Hepatocyte (in vitro differentiated cells): Measurements from ENCODE around the gene MIR17HG. TPM values are rescaled to one million over a fixed set of nuclear protein-coding genes. Genes with fewer than 3 reads are reported as not detected.

Source experiments
- DNase-seq: peaks from one replicate; pipeline ENCODE4 v3.0.0-alpha.2; 2016; ENCODE audit warnings: low spot score
- H2AFZ ChIP-seq: fragments of 200-600 bp; sonication (generic); 2 replicates; pipeline ENCODE4 v1.6.0; 2016; ENCODE audit warnings: antibody characterized with exemption, mild to moderate bottlenecking
- H3K27ac ChIP-seq: fragments of 200-600 bp; sonication (generic); 2 replicates; pipeline ENCODE4 v1.5.1; 2016; ENCODE audit warnings: mild to moderate bottlenecking
- H3K27me3 ChIP-seq: fragments of 200-600 bp; sonication (generic); 2 replicates; pipeline ENCODE4 v1.6.1; 2016
- H3K36me3 ChIP-seq: fragments of 200-600 bp; sonication (generic); replicated peaks from 2 replicates; pipeline ENCODE4 v1.5.1; 2016; ENCODE audit warnings: low read depth; ENCODE audit not compliant: insufficient read depth
- H3K4me1 ChIP-seq: fragments of 200-600 bp; sonication (generic); 2 replicates; pipeline ENCODE4 v1.5.1; 2016; ENCODE audit warnings: mild to moderate bottlenecking, moderate library complexity; ENCODE audit not compliant: insufficient read depth
- H3K4me2 ChIP-seq: fragments of 200-600 bp; sonication (generic); 2 replicates; pipeline ENCODE4 v1.6.0; 2016
- H3K4me3 ChIP-seq: fragments of 200-600 bp; sonication (generic); 2 replicates; pipeline ENCODE4 v1.5.1; 2016; ENCODE audit warnings: mild to moderate bottlenecking
- H3K79me2 ChIP-seq: fragments of 200-600 bp; sonication (generic); 2 replicates; pipeline ENCODE4 v1.6.0; 2017; ENCODE audit warnings: mild to moderate bottlenecking
- H3K9me2 ChIP-seq: fragments of 200-600 bp; sonication (generic); replicated peaks from 2 replicates; pipeline ENCODE4 v1.6.0; 2017; ENCODE audit warnings: mild to moderate bottlenecking; ENCODE audit not compliant: insufficient read depth
- H3K9me3 ChIP-seq: fragments of 200-600 bp; sonication (generic); 2 replicates; pipeline ENCODE4 v1.5.1; 2016; ENCODE audit warnings: low read depth, mild to moderate bottlenecking
- H4K20me1 ChIP-seq: fragments of 200-600 bp; sonication (generic); 2 replicates; pipeline ENCODE4 v1.6.0; 2016; ENCODE audit warnings: mild to moderate bottlenecking; ENCODE audit not compliant: insufficient read depth, poor library complexity, severe bottlenecking
- EZH2 ChIP-seq: fragments of 200-600 bp; sonication (generic); IDR thresholded peaks from 2 replicates; pipeline ENCODE4 v1.6.1; 2016; ENCODE audit warnings: antibody characterized with exemption, mild to moderate bottlenecking, borderline replicate concordance
- EZH2phosphoT487 ChIP-seq: fragments of 200-600 bp; sonication (generic); IDR thresholded peaks from one replicate; pipeline ENCODE4 v1.6.1; 2018; ENCODE audit warnings: antibody characterized with exemption, mild to moderate bottlenecking, low read depth, moderate library complexity; ENCODE audit not compliant: unreplicated experiment, severe bottlenecking
- whole genome bisulfite sequencing: methylation state at CpG from one replicate; pipeline ENCODE4 v1.1.6; 2016; ENCODE audit warnings: low lambda C conversion rate; ENCODE audit errors: missing lambda C conversion rate; 5-methylcytosine and 5-hydroxymethylcytosine counted together
- polyA plus RNA-seq: library from polyadenylated mRNA; unstranded; fragments of >200 nt; fragmentation: Nextera tagmentation; extraction: Ambion mirVana; gene quantifications from 2 replicates; pipeline ENCODE4 v1.2.1, GENCODE V29; 2016
- total RNA-seq: library from RNA; depleted of rRNA; stranded (reverse); fragments of >200 nt; gene quantifications from 2 replicates; pipeline ENCODE4 v1.2.3, GENCODE V29; 2014
- TF ChIP-seq, protein P1 (sequence below): fragments of 200-600 bp; sonication (generic); IDR thresholded peaks from 2 replicates; pipeline ENCODE4 v1.5.1; 2016; ENCODE audit warnings: antibody characterized with exemption, mild to moderate bottlenecking; ENCODE audit not compliant: poor library complexity

MIR17HG gene
- total and polyA plus RNA-seq, 2 experiments from 2014 or later = 2.6 to 8.4 TPM

GRCh38 chr13:91357613-91358386 is 10.3 kb downstream of the MIR17HG start:
- H3K27me3 ChIP-seq = no peaks in the 10 kb centered on the region
- no peak overlapping the region for H2AFZ ChIP-seq
- H3K9me3 ChIP-seq = no peaks in the 10 kb centered on the region
- H3K36me3 ChIP-seq = no peaks in the 10 kb centered on the region
- no peak for TF ChIP-seq EZH2
- peaks cover 10% of the 10 kb centered on the region for H4K20me1 ChIP-seq
- H3K4me2 ChIP-seq = no peak overlapping the region
- no peak for DNase-seq
- H3K4me3 ChIP-seq = no peak overlapping the region
- no peaks in the 10 kb centered on the region for H3K9me2 ChIP-seq
- 91% methylated on average over 7 of the region's 7 CpGs for WGBS
- no peak overlapping the region for H3K27ac ChIP-seq
- peaks cover 11% of the 10 kb centered on the region for H3K4me1 ChIP-seq
- peaks cover 12% of the 10 kb centered on the region for H3K79me2 ChIP-seq

DNA sequence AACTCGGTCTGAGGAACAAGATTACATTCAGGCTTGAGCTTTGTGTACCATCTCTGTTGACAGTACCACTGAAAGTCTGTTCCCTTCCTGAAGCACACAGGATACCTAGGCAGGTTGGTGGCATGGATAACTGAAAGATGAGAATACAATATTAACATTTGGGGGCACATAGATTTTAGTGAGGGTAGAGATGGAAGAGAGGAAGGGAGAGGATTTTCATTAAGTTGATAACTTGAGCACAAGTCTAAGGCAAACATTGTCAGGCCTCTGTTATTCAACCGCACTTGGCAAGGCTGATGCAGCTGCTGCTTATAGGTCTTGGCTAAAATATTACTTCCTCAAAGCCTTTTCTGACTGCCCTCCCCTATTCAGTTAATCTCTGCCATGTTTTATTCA is 10.9 kb downstream of the MIR17HG start:
- H3K9me2 ChIP-seq = no peaks in the 10 kb centered on the region
- H3K4me2 ChIP-seq = no peak overlapping the region
- no peak overlapping the region for H3K27ac ChIP-seq
- no peak overlapping the region for H3K4me3 ChIP-seq
- no peak overlapping the region for H2AFZ ChIP-seq
- H3K27me3 ChIP-seq = no peaks in the 10 kb centered on the region
- WGBS = 69% methylated on average over 2 of the region's 2 CpGs
- DNase-seq = no peak
- no peaks in the 10 kb centered on the region for H3K36me3 ChIP-seq
- H3K4me1 ChIP-seq = peaks cover 9% of the 10 kb centered on the region
- peaks cover 7% of the 10 kb centered on the region for H3K79me2 ChIP-seq
- H3K9me3 ChIP-seq = no peaks in the 10 kb centered on the region
- TF ChIP-seq, protein P1, sequence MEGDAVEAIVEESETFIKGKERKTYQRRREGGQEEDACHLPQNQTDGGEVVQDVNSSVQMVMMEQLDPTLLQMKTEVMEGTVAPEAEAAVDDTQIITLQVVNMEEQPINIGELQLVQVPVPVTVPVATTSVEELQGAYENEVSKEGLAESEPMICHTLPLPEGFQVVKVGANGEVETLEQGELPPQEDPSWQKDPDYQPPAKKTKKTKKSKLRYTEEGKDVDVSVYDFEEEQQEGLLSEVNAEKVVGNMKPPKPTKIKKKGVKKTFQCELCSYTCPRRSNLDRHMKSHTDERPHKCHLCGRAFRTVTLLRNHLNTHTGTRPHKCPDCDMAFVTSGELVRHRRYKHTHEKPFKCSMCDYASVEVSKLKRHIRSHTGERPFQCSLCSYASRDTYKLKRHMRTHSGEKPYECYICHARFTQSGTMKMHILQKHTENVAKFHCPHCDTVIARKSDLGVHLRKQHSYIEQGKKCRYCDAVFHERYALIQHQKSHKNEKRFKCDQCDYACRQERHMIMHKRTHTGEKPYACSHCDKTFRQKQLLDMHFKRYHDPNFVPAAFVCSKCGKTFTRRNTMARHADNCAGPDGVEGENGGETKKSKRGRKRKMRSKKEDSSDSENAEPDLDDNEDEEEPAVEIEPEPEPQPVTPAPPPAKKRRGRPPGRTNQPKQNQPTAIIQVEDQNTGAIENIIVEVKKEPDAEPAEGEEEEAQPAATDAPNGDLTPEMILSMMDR = no peak
- H4K20me1 ChIP-seq = peaks cover 10% of the 10 kb centered on the region

DNA sequence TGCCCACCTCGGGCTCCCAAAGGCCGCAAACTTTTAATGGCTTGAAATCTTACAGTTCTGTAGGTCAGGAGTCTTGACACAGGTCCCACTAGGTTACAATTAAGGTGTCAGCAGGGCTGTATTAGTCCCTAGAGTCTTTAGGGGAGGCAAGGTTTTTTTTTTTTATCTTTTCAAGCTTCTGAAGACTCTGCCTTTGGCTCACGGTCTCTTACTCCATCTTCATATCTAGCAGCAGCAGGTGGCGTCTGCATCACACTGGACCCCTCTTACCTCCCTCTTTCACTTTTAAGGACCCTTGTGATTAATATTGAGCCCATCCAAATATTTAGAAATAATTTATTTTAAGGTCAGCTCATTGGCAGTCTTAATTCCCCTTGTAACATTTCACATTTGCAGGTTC is 11.6 kb downstream of the MIR17HG start:
- no peaks in the 10 kb centered on the region for H3K9me2 ChIP-seq
- 89% methylated on average over 4 of the region's 4 CpGs for WGBS
- no peak for TF ChIP-seq EZH2phosphoT487
- TF ChIP-seq, protein P1 = no peak
- TF ChIP-seq EZH2 = no peak

DNA sequence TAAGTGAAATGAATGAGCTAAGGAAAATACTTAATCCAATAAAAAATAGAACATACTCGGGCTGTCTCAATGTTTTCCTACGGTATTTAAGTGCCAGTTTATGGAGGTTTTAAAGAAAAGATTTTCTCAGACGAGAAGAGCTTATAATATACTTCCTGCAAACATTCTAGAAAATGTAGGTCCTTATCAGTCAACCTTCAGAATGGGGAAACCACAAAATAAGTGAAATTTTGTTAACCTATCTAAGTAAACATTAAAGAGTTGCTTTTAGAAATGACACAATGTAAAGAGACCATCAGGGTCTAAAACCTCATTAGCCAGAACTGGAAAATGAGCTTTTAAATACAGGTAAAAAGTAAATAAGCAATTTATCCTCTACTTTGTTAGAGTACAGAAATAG is 12.1 kb downstream of the MIR17HG start:
- H4K20me1 ChIP-seq = peaks cover 4% of the 10 kb centered on the region
- no peaks in the 10 kb centered on the region for H3K9me3 ChIP-seq
- no peaks in the 10 kb centered on the region for H3K36me3 ChIP-seq
- H3K79me2 ChIP-seq = peaks cover 3% of the 10 kb centered on the region
- TF ChIP-seq, protein P1 = no peak
- no peak for TF ChIP-seq EZH2phosphoT487
- no peak for TF ChIP-seq EZH2
- DNase-seq = no peak
- H3K4me2 ChIP-seq = no peak overlapping the region
- H3K27ac ChIP-seq = no peak overlapping the region
- no peaks in the 10 kb centered on the region for H3K27me3 ChIP-seq
- H3K4me1 ChIP-seq = no peaks in the 10 kb centered on the region
- H3K4me3 ChIP-seq = no peak overlapping the region
- 61% methylated on average over 3 of the region's 3 CpGs for WGBS
- no peaks in the 10 kb centered on the region for H3K9me2 ChIP-seq
- H2AFZ ChIP-seq = no peak overlapping the region

More for the DNA sequence above, 11.6 kb downstream of the MIR17HG start:
- Histone ChIP-seq H3K27ac (no peak overlapping the region), H3K4me3 (no peak overlapping the region), H3K79me2 (peaks cover 6% of the 10 kb centered on the region), H2AFZ (no peak overlapping the region), H4K20me1 (peaks cover 9% of the 10 kb centered on the region), H3K4me2 (no peak overlapping the region), H3K36me3 (no peaks in the 10 kb centered on the region), H3K4me1 (peaks cover 1% of the 10 kb centered on the region), H3K9me3 (no peaks in the 10 kb centered on the region), H3K27me3 (no peaks in the 10 kb centered on the region)
- DNase-seq = no peak
